HepG2 (cell line): Measurements from ENCODE around the gene SLC5A6. TPM values are rescaled to one million over a fixed set of nuclear protein-coding genes. Genes with fewer than 3 reads are reported as not detected.

Source experiments
- DR1 ChIP-seq: sonication (generic); formaldehyde crosslinking; IDR thresholded peaks from 2 replicates; pipeline ENCODE4 v1.8.0; 2021; ENCODE audit warnings: mild to moderate bottlenecking, missing genetic modification reagents, inconsistent platforms
- GABPA ChIP-seq, 2 experiments: IDR thresholded peaks; 2 replicates each; pipeline ENCODE4 v1.6.1; 2011 to 2016; ENCODE audit warnings: low read depth in 2 of 2, low read length in 1 of 2, missing biosample characterization in 1 of 2, missing genetic modification characterization in 1 of 2
- HNRNPH1 ChIP-seq: fragments of 200-400 bp; formaldehyde crosslinking; optimal IDR thresholded peaks from 2 replicates; pipeline ENCODE3; 2017; ENCODE audit warnings: mild to moderate bottlenecking, low read depth, low read length
- JDP2 ChIP-seq: sonication (generic); formaldehyde crosslinking; IDR thresholded peaks from 2 replicates; pipeline ENCODE4 v1.8.1; 2022; ENCODE audit warnings: missing genetic modification reagents, borderline replicate concordance
- KDM4B ChIP-seq: sonication (generic); formaldehyde crosslinking; IDR thresholded peaks from 2 replicates; pipeline ENCODE4 v1.4.0; 2020; ENCODE audit warnings: missing genetic modification reagents
- NKX3-1 ChIP-seq: sonication (generic); formaldehyde crosslinking; IDR thresholded peaks from 2 replicates; pipeline ENCODE4 v1.5.0; 2020; ENCODE audit warnings: missing genetic modification reagents
- NR2C2 ChIP-seq: sonication (generic); formaldehyde crosslinking; IDR thresholded peaks from 2 replicates; pipeline ENCODE4 v1.4.0; 2020; ENCODE audit warnings: missing genetic modification reagents, mild to moderate bottlenecking, moderate library complexity, borderline replicate concordance
- NR2F2 ChIP-seq: IDR thresholded peaks from 2 replicates; pipeline ENCODE4 v1.6.1; 2012; ENCODE audit warnings: low read depth, inconsistent platforms, borderline replicate concordance
- POLR2AphosphoS5 ChIP-seq: IDR thresholded peaks from 2 replicates; pipeline ENCODE4 v1.6.1; 2012; ENCODE audit warnings: low read depth, low read length
- ZFP36L1 ChIP-seq: sonication (generic); formaldehyde crosslinking; IDR thresholded peaks from 2 replicates; pipeline ENCODE4 v1.8.0; 2022; ENCODE audit warnings: mild to moderate bottlenecking, missing genetic modification reagents, moderate library complexity
- ZNF484 ChIP-seq: sonication (generic); formaldehyde crosslinking; IDR thresholded peaks from 2 replicates; pipeline ENCODE4 v1.5.1; 2020; ENCODE audit warnings: mild to moderate bottlenecking, low read depth, missing genetic modification reagents, borderline replicate concordance
- polyA plus RNA-seq, 8 experiments: library from polyadenylated mRNA; depleted of rRNA in 3 of 8; stranded (reverse) in 7 of 8; unstranded in 1 of 8; fragments of >200 nt; fragmentation: Illumina TruSeq in 4 of 8; extraction: Trizol in 4 of 8; gene quantifications; 2 replicates each; pipeline versions ENCODE4 v1.2.1 to v1.2.3, GENCODE V29; 2011 to 2016; ENCODE audit warnings: low read depth in 4 of 8, missing spikeins in 1 of 8, mixed read lengths in 1 of 8; ENCODE audit not compliant: insufficient read depth in 1 of 8
- total RNA-seq, 5 experiments: library from RNA; depleted of rRNA; stranded (reverse); fragments of >200 nt; fragmentation: Illumina TruSeq; extraction: Trizol; gene quantifications; 2 replicates each; pipeline ENCODE4 v1.2.3, GENCODE V29; 2016; ENCODE audit warnings: low read depth in 1 of 5
- TF ChIP-seq, protein P1 (sequence below): sonication (generic); formaldehyde crosslinking; IDR thresholded peaks from 2 replicates; pipeline ENCODE4 v1.9.0; 2021; ENCODE audit warnings: missing genetic modification reagents, borderline replicate concordance
- TF ChIP-seq, protein P2 (sequence below): sonication (generic); formaldehyde crosslinking; IDR thresholded peaks from 2 replicates; pipeline ENCODE4 v1.8.0; 2023; ENCODE audit warnings: mild to moderate bottlenecking, missing genetic modification reagents
- TF ChIP-seq, protein P3 (sequence below): sonication (generic); formaldehyde crosslinking; IDR thresholded peaks from 2 replicates; pipeline ENCODE4 v1.4.0; 2020; ENCODE audit warnings: low read depth, mild to moderate bottlenecking, missing genetic modification reagents
- TF ChIP-seq, protein P4 (sequence below): sonication (generic); formaldehyde crosslinking; IDR thresholded peaks from 2 replicates; pipeline ENCODE4 v1.4.0; 2020; ENCODE audit warnings: missing genetic modification reagents, borderline replicate concordance
- TF ChIP-seq, protein P5 (sequence below): sonication (generic); formaldehyde crosslinking; IDR thresholded peaks from 2 replicates; pipeline ENCODE4 v1.4.0; 2020; ENCODE audit warnings: missing genetic modification reagents
- TF ChIP-seq, protein P6 (sequence below): sonication (generic); formaldehyde crosslinking; conservative IDR thresholded peaks from 2 replicates; pipeline ENCODE4 v1.8.0; 2022; ENCODE audit warnings: mild to moderate bottlenecking, moderate library complexity, missing genetic modification reagents
- TF ChIP-seq, protein P7 (sequence below): IDR thresholded peaks from 2 replicates; pipeline ENCODE4 v1.6.1; 2016; ENCODE audit warnings: missing compliant biosample characterization, missing genetic modification reagents, borderline replicate concordance

Gene SLC5A6
- total and polyA plus RNA-seq, 2 of the 13 experiments (the other 11 are each of a cell fraction or from before 2014, with no cell fraction given), result 135 to 417 TPM

DNA sequence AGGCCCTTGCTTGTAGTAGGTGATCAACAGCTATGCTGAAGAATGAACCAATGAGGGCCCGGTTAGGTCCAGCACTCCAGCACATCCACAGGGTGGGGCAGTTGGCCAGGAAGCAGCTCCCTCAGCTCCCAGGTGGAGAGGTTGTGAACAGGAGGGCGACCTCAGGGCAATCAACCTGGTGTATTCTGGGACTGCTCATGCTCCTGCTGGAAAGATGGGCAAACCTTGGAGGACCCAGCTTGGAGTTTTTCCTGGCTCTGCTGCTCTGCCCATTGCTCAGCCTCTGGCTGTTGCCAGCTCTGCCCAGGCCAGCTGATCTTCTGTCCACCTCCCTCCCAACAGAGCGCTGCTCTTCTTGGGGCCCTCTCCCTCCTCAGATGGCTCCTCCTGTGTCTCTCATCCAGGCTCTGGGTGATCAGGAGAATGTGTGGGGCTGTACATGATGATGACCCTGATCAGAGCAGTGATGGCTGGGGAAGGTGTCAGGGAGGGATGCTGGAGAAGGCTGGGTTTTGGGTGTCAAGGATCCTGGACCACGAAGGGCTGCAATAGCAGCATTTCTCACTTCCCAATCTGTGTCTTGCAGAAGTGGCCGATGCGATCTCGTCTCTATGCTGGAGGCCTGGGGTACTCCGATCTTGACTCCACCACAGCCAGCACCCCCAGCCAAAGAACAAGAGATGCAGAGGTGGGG lies 59.8 kb downstream of the SLC5A6 start (continued):
- TF ChIP-seq, protein P1, sequence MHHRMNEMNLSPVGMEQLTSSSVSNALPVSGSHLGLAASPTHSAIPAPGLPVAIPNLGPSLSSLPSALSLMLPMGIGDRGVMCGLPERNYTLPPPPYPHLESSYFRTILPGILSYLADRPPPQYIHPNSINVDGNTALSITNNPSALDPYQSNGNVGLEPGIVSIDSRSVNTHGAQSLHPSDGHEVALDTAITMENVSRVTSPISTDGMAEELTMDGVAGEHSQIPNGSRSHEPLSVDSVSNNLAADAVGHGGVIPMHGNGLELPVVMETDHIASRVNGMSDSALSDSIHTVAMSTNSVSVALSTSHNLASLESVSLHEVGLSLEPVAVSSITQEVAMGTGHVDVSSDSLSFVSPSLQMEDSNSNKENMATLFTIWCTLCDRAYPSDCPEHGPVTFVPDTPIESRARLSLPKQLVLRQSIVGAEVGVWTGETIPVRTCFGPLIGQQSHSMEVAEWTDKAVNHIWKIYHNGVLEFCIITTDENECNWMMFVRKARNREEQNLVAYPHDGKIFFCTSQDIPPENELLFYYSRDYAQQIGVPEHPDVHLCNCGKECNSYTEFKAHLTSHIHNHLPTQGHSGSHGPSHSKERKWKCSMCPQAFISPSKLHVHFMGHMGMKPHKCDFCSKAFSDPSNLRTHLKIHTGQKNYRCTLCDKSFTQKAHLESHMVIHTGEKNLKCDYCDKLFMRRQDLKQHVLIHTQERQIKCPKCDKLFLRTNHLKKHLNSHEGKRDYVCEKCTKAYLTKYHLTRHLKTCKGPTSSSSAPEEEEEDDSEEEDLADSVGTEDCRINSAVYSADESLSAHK, result no peak
- TF ChIP-seq POLR2AphosphoS5 (no peak), GABPA (IDR thresholded peaks at IDR 0.05; ENCODE audit: low read depth, low read length) (no peak), GABPA (CRISPR knock-in tag; IDR thresholded peaks at IDR 0.05; ENCODE audit: low read depth) (no peak), HNRNPH1 (no peak), NKX3-1 (CRISPR knock-in tag) (no peak), ZNF484 (CRISPR knock-in tag) (no peak), ZFP36L1 (CRISPR knock-in tag) (no peak), JDP2 (no peak), NR2C2 (no peak), KDM4B (no peak), DR1 (CRISPR knock-in tag) (no peak), NR2F2 (no peak)
- TF ChIP-seq, protein P2, sequence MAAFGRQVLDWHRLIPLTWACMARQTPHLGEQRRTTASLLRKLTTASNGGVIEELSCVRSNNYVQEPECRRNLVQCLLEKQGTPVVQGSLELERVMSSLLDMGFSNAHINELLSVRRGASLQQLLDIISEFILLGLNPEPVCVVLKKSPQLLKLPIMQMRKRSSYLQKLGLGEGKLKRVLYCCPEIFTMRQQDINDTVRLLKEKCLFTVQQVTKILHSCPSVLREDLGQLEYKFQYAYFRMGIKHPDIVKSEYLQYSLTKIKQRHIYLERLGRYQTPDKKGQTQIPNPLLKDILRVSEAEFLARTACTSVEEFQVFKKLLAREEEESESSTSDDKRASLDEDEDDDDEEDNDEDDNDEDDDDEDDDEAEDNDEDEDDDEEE (CRISPR knock-in tag), result no peak
- TF ChIP-seq, protein P3, sequence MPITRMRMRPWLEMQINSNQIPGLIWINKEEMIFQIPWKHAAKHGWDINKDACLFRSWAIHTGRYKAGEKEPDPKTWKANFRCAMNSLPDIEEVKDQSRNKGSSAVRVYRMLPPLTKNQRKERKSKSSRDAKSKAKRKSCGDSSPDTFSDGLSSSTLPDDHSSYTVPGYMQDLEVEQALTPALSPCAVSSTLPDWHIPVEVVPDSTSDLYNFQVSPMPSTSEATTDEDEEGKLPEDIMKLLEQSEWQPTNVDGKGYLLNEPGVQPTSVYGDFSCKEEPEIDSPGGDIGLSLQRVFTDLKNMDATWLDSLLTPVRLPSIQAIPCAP (CRISPR knock-in tag), result no peak
- TF ChIP-seq, protein P4, sequence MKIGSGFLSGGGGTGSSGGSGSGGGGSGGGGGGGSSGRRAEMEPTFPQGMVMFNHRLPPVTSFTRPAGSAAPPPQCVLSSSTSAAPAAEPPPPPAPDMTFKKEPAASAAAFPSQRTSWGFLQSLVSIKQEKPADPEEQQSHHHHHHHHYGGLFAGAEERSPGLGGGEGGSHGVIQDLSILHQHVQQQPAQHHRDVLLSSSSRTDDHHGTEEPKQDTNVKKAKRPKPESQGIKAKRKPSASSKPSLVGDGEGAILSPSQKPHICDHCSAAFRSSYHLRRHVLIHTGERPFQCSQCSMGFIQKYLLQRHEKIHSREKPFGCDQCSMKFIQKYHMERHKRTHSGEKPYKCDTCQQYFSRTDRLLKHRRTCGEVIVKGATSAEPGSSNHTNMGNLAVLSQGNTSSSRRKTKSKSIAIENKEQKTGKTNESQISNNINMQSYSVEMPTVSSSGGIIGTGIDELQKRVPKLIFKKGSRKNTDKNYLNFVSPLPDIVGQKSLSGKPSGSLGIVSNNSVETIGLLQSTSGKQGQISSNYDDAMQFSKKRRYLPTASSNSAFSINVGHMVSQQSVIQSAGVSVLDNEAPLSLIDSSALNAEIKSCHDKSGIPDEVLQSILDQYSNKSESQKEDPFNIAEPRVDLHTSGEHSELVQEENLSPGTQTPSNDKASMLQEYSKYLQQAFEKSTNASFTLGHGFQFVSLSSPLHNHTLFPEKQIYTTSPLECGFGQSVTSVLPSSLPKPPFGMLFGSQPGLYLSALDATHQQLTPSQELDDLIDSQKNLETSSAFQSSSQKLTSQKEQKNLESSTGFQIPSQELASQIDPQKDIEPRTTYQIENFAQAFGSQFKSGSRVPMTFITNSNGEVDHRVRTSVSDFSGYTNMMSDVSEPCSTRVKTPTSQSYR (CRISPR knock-in tag), result no peak
- TF ChIP-seq, protein P5, sequence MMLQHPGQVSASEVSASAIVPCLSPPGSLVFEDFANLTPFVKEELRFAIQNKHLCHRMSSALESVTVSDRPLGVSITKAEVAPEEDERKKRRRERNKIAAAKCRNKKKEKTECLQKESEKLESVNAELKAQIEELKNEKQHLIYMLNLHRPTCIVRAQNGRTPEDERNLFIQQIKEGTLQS, result no peak
- TF ChIP-seq, protein P6, sequence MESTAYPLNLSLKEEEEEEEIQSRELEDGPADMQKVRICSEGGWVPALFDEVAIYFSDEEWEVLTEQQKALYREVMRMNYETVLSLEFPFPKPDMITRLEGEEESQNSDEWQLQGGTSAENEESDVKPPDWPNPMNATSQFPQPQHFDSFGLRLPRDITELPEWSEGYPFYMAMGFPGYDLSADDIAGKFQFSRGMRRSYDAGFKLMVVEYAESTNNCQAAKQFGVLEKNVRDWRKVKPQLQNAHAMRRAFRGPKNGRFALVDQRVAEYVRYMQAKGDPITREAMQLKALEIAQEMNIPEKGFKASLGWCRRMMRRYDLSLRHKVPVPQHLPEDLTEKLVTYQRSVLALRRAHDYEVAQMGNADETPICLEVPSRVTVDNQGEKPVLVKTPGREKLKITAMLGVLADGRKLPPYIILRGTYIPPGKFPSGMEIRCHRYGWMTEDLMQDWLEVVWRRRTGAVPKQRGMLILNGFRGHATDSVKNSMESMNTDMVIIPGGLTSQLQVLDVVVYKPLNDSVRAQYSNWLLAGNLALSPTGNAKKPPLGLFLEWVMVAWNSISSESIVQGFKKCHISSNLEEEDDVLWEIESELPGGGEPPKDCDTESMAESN (CRISPR knock-in tag), result no peak
- TF ChIP-seq, protein P7, sequence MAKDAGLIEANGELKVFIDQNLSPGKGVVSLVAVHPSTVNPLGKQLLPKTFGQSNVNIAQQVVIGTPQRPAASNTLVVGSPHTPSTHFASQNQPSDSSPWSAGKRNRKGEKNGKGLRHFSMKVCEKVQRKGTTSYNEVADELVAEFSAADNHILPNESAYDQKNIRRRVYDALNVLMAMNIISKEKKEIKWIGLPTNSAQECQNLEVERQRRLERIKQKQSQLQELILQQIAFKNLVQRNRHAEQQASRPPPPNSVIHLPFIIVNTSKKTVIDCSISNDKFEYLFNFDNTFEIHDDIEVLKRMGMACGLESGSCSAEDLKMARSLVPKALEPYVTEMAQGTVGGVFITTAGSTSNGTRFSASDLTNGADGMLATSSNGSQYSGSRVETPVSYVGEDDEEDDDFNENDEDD (CRISPR knock-in tag), result no peak
